Measurements from ENCODE around the gene BPIFA3. TPM values are rescaled to one million over a fixed set of nuclear protein-coding genes. Genes with fewer than 3 reads are reported as not detected.

Gene BPIFA3
- total and polyA plus RNA-seq, 9 of the 15 experiments (the other 6 are each of a cell fraction or from before 2014, with no cell fraction given), result not detected

GRCh38 chr20:33187491-33187890, 29.7 kb upstream of the BPIFA3 start (continued):
- TF ChIP-seq ESRRA (IDR thresholded peaks at IDR 0.05; ENCODE audit: borderline replicate concordance, low read depth) (no peak), ZNF507 (tag; conservative IDR thresholded peaks at IDR 0.05) (no peak), SRF (CRISPR knock-in tag; IDR thresholded peaks at IDR 0.05) (no peak), ZFP1 (CRISPR knock-in tag; IDR thresholded peaks at IDR 0.05) (no peak), SRSF1 (IDR thresholded peaks at IDR 0.05; ENCODE audit: low read depth, low read length) (no peak)

- DNase-seq (ENCODE audit: extremely low read depth in 1 of 4, low spot score in 3 of 4) (no peak), FAIRE-seq (no peak), ATAC-seq (no peak)
- no peak overlapping the region for H3K27ac ChIP-seq (ENCODE audit: extremely low read depth, low read depth, low read length)
- H3K4me1 ChIP-seq (replicated peaks in 1 of 2; ENCODE audit: control insufficient read depth in 2 of 2, insufficient read depth in 2 of 2, low read length in 2 of 2), result no peaks in the 10 kb centered on the region; a peak in 1 of 5 replicates
- no peaks in the 10 kb centered on the region for H3K9me3 ChIP-seq (replicated peaks; ENCODE audit: control insufficient read depth, insufficient read depth, low read depth, low read length)
- ChIA-PET CTCF (ENCODE audit: low intra/inter-chr PET ratio) (no interaction called here), POLR2A (no interaction called here)
- BruUV-seq (replicated peaks), result no TSS peak
- in situ Hi-C loops (cut with MboI), result no loop called here
- intact Hi-C loops (cut with micrococcal nuclease), result no loop called here
- H3K79me2 ChIP-seq (ENCODE audit: control insufficient read depth, insufficient read depth, low read length), result no peaks in the 10 kb centered on the region
- H4K20me1 ChIP-seq (replicated peaks; ENCODE audit: control insufficient read depth, insufficient read depth, low read length), result 0 out of 2 replicates have a peak, but pooled peaks cover 2% of the 10 kb centered on the region
- no peak overlapping the region for H2AFZ ChIP-seq (ENCODE audit: low read depth, low read length)
- no peaks in the 10 kb centered on the region for H3K9me1 ChIP-seq (ENCODE audit: control insufficient read depth, insufficient read depth, low read length)
- H3K27me3 ChIP-seq (ENCODE audit: control insufficient read depth in 2 of 2, insufficient read depth in 2 of 2, low read length in 2 of 2), result peaks cover 6 to 12% of the 10 kb centered on the region in 2 experiments; a peak in 3 of 5 replicates
- no peaks in the 10 kb centered on the region for H3K36me3 ChIP-seq (ENCODE audit: control insufficient read depth, insufficient read depth, low read length)
- H3K4me2 ChIP-seq (ENCODE audit: insufficient read depth, low read length), result no peak overlapping the region
- H3K9ac ChIP-seq (ENCODE audit: insufficient read depth in 1 of 2, low read depth in 2 of 2, low read length in 2 of 2), result no peak overlapping the region
- 5% methylated on average over 9 of the region's 9 CpGs for WGBS (ENCODE audit: insufficient coverage, low coverage, missing lambda C conversion rate)
- TF ChIP-seq ZNF696 (CRISPR knock-in tag; conservative IDR thresholded peaks at IDR 0.05) (no peak), SRF (CRISPR knock-in tag; IDR thresholded peaks at IDR 0.05) (no peak), KLF13 (tag; IDR thresholded peaks at IDR 0.05; ENCODE audit: borderline replicate concordance, low read depth) (no peak), ZNF140 (CRISPR knock-in tag; IDR thresholded peaks at IDR 0.05) (no peak)
- H3K4me3 ChIP-seq, result no peak overlapping the region
Observed at GRCh38 chr20:33188421-33188820, 28.7 kb upstream of the BPIFA3 start.

Data from K562 (cell line).